ENCODE measurements around the gene PRICKLE1. TPM values are rescaled to one million over a fixed set of nuclear protein-coding genes. Genes with fewer than 3 reads are reported as not detected.

PRICKLE1 gene
- total RNA-seq, 6 experiments from 2014 or later: 3.7 to 10.0 (median 8.6) TPM

DNA sequence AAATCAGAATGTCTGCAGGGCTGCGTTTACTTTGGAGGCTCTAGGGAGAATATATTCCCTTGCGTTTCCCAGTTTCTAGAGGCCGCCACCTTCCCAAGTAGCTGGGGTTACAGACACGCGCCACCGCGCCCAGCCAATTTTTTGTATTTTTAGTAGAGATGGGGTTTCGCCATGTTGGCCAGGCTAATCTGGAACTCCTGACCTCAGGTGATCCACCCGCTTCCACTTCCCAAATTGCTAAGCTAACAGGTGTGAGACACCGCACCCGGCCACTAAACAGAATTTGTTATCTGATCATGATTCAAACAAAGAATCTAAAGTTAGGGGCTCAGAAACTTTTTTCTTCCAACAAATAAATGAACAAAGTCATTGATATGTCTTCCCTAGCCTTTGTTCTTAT, 148.9 kb downstream of the PRICKLE1 start:
- Mint-ChIP-seq H3K36me3 (ENCODE audit: low read depth) (peaks cover 33% of the 10 kb centered on the region), H3K4me1 (ENCODE audit: low read depth) (no peaks in the 10 kb centered on the region), H3K27ac (no peak overlapping the region)

DNA sequence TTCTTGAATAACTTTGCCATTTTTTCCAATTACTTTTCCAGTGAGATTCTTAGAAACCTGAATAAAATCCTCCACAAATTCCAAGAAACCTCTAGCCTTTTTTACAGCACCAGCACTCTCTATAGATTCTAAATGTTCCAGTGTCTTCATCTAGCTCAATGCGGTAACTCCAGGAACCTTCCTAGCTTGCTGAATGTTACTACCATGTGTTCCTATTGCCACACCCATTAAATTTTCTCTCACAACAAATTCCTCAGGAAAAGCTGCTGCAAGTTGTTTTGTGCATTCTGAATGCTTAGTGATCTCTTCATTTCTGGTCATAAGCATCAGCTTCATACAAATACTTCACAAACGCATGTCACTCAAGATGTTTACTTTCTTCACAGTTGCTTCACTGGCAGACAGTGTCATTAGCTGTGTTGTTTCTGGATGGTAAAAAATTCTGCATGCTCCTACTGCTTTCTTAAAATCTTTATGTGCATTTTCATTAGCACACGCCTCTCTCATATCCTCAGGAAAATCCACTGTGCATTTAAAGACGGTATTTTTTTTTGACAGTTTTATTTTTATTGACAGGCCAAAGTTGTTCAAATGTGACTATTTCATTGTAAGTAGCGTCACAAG, 156.9 kb downstream of the PRICKLE1 start:
- H3K9me3 Mint-ChIP-seq: no peaks in the 10 kb centered on the region
- no peaks in the 10 kb centered on the region for H3K4me1 Mint-ChIP-seq (ENCODE audit: low read depth)
- no peaks in the 10 kb centered on the region; the same call in 1 of the 2 replicates for H3K27me3 Mint-ChIP-seq (ENCODE audit: insufficient read depth)
- H3K4me3 Mint-ChIP-seq: no peak overlapping the region
- no peak for DNase-seq
- TF ChIP-seq, protein P1, sequence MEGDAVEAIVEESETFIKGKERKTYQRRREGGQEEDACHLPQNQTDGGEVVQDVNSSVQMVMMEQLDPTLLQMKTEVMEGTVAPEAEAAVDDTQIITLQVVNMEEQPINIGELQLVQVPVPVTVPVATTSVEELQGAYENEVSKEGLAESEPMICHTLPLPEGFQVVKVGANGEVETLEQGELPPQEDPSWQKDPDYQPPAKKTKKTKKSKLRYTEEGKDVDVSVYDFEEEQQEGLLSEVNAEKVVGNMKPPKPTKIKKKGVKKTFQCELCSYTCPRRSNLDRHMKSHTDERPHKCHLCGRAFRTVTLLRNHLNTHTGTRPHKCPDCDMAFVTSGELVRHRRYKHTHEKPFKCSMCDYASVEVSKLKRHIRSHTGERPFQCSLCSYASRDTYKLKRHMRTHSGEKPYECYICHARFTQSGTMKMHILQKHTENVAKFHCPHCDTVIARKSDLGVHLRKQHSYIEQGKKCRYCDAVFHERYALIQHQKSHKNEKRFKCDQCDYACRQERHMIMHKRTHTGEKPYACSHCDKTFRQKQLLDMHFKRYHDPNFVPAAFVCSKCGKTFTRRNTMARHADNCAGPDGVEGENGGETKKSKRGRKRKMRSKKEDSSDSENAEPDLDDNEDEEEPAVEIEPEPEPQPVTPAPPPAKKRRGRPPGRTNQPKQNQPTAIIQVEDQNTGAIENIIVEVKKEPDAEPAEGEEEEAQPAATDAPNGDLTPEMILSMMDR (IDR thresholded peaks at IDR 0.05): no peak
- H3K27ac Mint-ChIP-seq: no peak overlapping the region
- peaks cover 24% of the 10 kb centered on the region for H3K36me3 Mint-ChIP-seq (ENCODE audit: low read depth)

More for the DNA sequence above, 148.9 kb downstream of the PRICKLE1 start:
- Mint-ChIP-seq H3K4me3 (no peak overlapping the region), H3K9me3 (no peaks in the 10 kb centered on the region), H3K27me3 (ENCODE audit: insufficient read depth) (peaks cover 3% of the 10 kb centered on the region; the same call in 1 of the 2 replicates)
- no peak for DNase-seq
- TF ChIP-seq, protein P1 (IDR thresholded peaks at IDR 0.05): no peak

DNA sequence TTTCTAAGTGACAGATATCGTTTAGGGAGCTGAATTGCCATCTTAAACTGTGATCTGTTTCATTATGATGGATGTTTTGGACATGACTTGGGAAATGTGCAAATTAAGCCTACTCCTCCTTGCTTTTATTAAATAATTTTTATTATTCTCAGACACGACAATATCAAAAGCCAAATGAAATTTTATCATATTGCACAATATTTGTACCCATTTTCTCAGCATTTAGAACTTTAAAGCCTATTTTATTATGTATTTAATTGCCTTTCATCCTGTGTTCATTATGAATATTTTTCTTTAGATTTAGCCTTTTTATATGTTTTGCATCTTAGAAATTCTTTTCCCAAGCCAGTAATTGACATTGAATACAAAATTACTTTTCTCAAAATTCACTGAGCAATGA, 160.7 kb downstream of the PRICKLE1 start:
- H3K27ac Mint-ChIP-seq: no peak overlapping the region
- no peaks in the 10 kb centered on the region for H3K9me3 Mint-ChIP-seq
- H3K4me1 Mint-ChIP-seq (ENCODE audit: low read depth): peaks cover 14% of the 10 kb centered on the region
- peaks cover 42% of the 10 kb centered on the region for H3K36me3 Mint-ChIP-seq (ENCODE audit: low read depth)
- no peak overlapping the region for H3K4me3 Mint-ChIP-seq
- TF ChIP-seq, protein P1 (IDR thresholded peaks at IDR 0.05): no peak
- H3K27me3 Mint-ChIP-seq (ENCODE audit: insufficient read depth): no peaks in the 10 kb centered on the region; the same call in 1 of the 2 replicates
- DNase-seq: no peak

DNA sequence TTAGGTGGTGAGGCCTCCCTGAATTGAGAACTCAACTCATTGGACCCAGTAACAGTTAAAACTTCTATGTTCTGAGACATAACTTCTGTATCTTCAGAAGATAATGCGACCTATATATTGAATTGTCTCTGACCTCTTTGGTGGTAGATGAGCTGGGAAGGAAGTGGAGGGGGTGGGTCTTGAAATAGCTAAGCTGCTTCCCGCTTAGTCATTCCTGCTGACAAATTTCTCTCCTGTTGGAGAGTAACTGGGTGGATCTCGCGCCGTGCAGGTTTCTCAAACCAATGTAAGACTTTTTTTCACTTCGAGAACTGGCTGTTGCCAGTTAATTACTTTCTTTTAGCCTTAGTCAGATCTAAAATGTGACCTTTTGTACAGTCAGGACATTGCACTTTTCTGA, 162.8 kb downstream of the PRICKLE1 start:
- peak; percentile 4 for DNase-seq
- Mint-ChIP-seq H3K27me3 (ENCODE audit: insufficient read depth) (no peaks in the 10 kb centered on the region), H3K9me3 (no peaks in the 10 kb centered on the region), H3K4me1 (ENCODE audit: low read depth) (peaks cover 33% of the 10 kb centered on the region), H3K4me3 (no peak overlapping the region), H3K27ac (peak overlapping the region; percentile 50), H3K36me3 (ENCODE audit: low read depth) (peaks cover 28% of the 10 kb centered on the region)
- TF ChIP-seq, protein P1 (IDR thresholded peaks at IDR 0.05): no peak

DNA sequence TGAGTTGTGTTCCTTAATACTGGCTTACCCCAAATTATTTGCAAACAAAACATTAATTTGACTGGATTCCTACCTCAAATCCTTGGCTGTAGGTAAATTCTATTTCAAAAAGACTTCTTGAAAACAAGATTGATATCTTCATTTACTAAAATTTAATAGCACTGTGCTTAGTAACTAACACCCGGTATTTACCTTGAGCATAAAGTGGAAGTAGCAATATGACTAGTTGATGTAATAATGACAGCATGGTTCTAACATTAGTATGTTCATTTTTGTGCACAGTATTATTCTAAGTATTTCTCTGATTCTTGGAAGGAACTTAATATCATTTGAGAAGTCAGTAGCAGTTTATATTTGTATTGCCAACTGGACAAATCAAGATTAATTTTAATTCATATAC, 166.8 kb downstream of the PRICKLE1 start:
- no peaks in the 10 kb centered on the region for H3K27me3 Mint-ChIP-seq (ENCODE audit: insufficient read depth)
- DNase-seq: no peak
- no peaks in the 10 kb centered on the region for H3K9me3 Mint-ChIP-seq
- H3K4me1 Mint-ChIP-seq (ENCODE audit: low read depth): peaks cover 38% of the 10 kb centered on the region
- TF ChIP-seq, protein P1 (IDR thresholded peaks at IDR 0.05): no peak
- peaks cover 20% of the 10 kb centered on the region for H3K36me3 Mint-ChIP-seq (ENCODE audit: low read depth)
- H3K4me3 Mint-ChIP-seq: 0 out of 2 replicates have a peak overlapping the region, but pooled peaks have one; percentile 9
- peak overlapping the region; percentile 49; the same call in 1 of the 2 replicates for H3K27ac Mint-ChIP-seq

All from HFFc6 (cell line).